K562 (cell line): ENCODE data around the gene BTNL8. TPM values are rescaled to one million over a fixed set of nuclear protein-coding genes. Genes with fewer than 3 reads are reported as not detected.

Source experiments
- ATAC-seq: fragments of 200-7000 bp; cut with Tn5 transposase; 3 replicates; pipeline ENCODE4 v1.9.1; 2020; ENCODE audit warnings: moderate library complexity
- BruUV-seq: library from RNA; stranded (reverse); fragments of 400-500 nt; replicated peaks from 2 replicates; lab custom pipeline; 2021; lab: Mats Ljungman, UMichigan
- CTCF ChIA-PET: fragments of 300-600 bp; formaldehyde crosslinking; extraction: SDS; loops from one replicate; lab custom pipeline; 2021; ENCODE audit warnings: low intra/inter-chr PET ratio; lab: Yijun Ruan, JAX
- POLR2A ChIA-PET: fragments of 300-600, 350-650 bp; sonication (Branson Sonifier 250); formaldehyde crosslinking; extraction: SDS; loops from one replicate; lab custom pipeline; 2021; ENCODE audit warnings: antibody characterized with exemption, inconsistent platforms; lab: Yijun Ruan, JAX
- DNase-seq, 4 experiments: peaks; one replicate each; pipeline versions ENCODE4 v3.0.0 to v3.0.0-alpha.2; 2011 to 2018; ENCODE audit warnings: low spot score in 3 of 4, mixed read lengths in 3 of 4; ENCODE audit errors: extremely low read depth in 1 of 4
- FAIRE-seq: peaks from 2 replicates; lab custom pipeline; 2011; peaks lifted over from hg19 to GRCh38; lab: Jason Lieb, UNC
- H2AFZ ChIP-seq: 2 replicates; pipeline ENCODE4 v1.6.0; 2011; ENCODE audit warnings: low read depth, low read length, control low read depth, inconsistent platforms
- H3K27ac ChIP-seq: fragments of 200-600 bp; 3 replicates; pipeline ENCODE4 v1.8.0; 2011; ENCODE audit warnings: low read depth, mild to moderate bottlenecking, control low read depth, inconsistent platforms, low read length, moderate library complexity, mixed read lengths; ENCODE audit errors: extremely low read depth
- H3K27me3 ChIP-seq, 2 experiments: fragments of 300-600 bp in 1 of 2; 2 replicates in 1 of 2; 3 replicates in 1 of 2; pipeline versions ENCODE4 v1.6.0 to v1.8.0; 2011; ENCODE audit warnings: inconsistent platforms in 2 of 2, low read length in 2 of 2, mild to moderate bottlenecking in 1 of 2, mixed read lengths in 1 of 2, moderate library complexity in 1 of 2; ENCODE audit not compliant: control insufficient read depth in 2 of 2, insufficient read depth in 2 of 2
- H3K36me3 ChIP-seq: fragments of 300-600 bp; 3 replicates; pipeline ENCODE4 v1.8.0; 2011; ENCODE audit warnings: mild to moderate bottlenecking, low read length, inconsistent platforms; ENCODE audit not compliant: control insufficient read depth, insufficient read depth
- H3K4me1 ChIP-seq, 2 experiments: fragments of 200-600 bp in 1 of 2; replicated peaks in 1 of 2; 2 replicates in 1 of 2; 3 replicates in 1 of 2; pipeline versions ENCODE4 v1.5.1 to v1.8.0; 2011; ENCODE audit warnings: inconsistent platforms in 2 of 2, low read length in 2 of 2, mild to moderate bottlenecking in 1 of 2, mixed read lengths in 1 of 2, moderate library complexity in 1 of 2; ENCODE audit not compliant: control insufficient read depth in 2 of 2, insufficient read depth in 2 of 2
- H3K4me2 ChIP-seq: 2 replicates; pipeline ENCODE4 v1.6.1; 2011; ENCODE audit warnings: low read length, control low read depth, inconsistent platforms, mixed read lengths; ENCODE audit not compliant: insufficient read depth
- H3K4me3 ChIP-seq: fragments of 200-600 bp; sonication (generic), shearing (Covaris generic); 2 replicates; pipeline ENCODE4 v1.5.1; 2016; ENCODE audit warnings: control low read depth, inconsistent platforms
- H3K79me2 ChIP-seq: fragments of 200-600 bp; 3 replicates; pipeline ENCODE4 v1.8.0; 2011; ENCODE audit warnings: low read length, inconsistent platforms; ENCODE audit not compliant: control insufficient read depth, insufficient read depth
- H3K9ac ChIP-seq, 2 experiments: 2 replicates each; pipeline versions ENCODE4 v1.6.0 to v1.6.1; 2011; ENCODE audit warnings: low read depth in 2 of 2, low read length in 2 of 2, control low read depth in 1 of 2, inconsistent platforms in 1 of 2, mild to moderate bottlenecking in 1 of 2, mixed read lengths in 1 of 2; ENCODE audit not compliant: insufficient read depth in 1 of 2
- H3K9me1 ChIP-seq: one replicate; pipeline ENCODE4 v1.6.0; 2011; ENCODE audit warnings: inconsistent platforms, mild to moderate bottlenecking, low read length, moderate library complexity; ENCODE audit not compliant: control insufficient read depth, insufficient read depth
- H3K9me3 ChIP-seq: replicated peaks from 2 replicates; pipeline ENCODE4 v1.5.1; 2011; ENCODE audit warnings: low read depth, low read length, inconsistent platforms; ENCODE audit not compliant: control insufficient read depth, insufficient read depth
- H4K20me1 ChIP-seq: replicated peaks from 2 replicates; pipeline ENCODE4 v1.6.1; 2011; ENCODE audit warnings: low read length, inconsistent platforms, mixed read lengths; ENCODE audit not compliant: control insufficient read depth, insufficient read depth
- HSF4 ChIP-seq: fragments of 250-450 bp; sonication (Bioruptor Pico); IDR thresholded peaks from 2 replicates; pipeline ENCODE4 v2.1.2; 2022; ENCODE audit warnings: mild to moderate bottlenecking, moderate library complexity, borderline replicate concordance
- PCBP2 ChIP-seq: fragments of 200-400 bp; formaldehyde crosslinking; IDR thresholded peaks from 2 replicates; pipeline ENCODE4 v1.6.1; 2018; ENCODE audit warnings: low read length, low read depth, mild to moderate bottlenecking, moderate library complexity; ENCODE audit not compliant: poor library complexity, severe bottlenecking
- SLC30A9 ChIP-seq: fragments of 250-450 bp; sonication (Bioruptor Pico); IDR thresholded peaks from 2 replicates; pipeline ENCODE4 v1.8.0; 2022; ENCODE audit warnings: mild to moderate bottlenecking, moderate library complexity
- TBL1XR1 ChIP-seq, 2 experiments: IDR thresholded peaks; 2 replicates each; pipeline ENCODE4 v1.6.1; 2012; ENCODE audit warnings: improper control_type of control experiment in 2 of 2, low read length in 2 of 2, mild to moderate bottlenecking in 1 of 2
- WGBS: fragments of 100-300 bp; shearing (Covaris generic); methylation state at CpG from one replicate; pipeline ENCODE4 v1.1.6; 2016; ENCODE audit warnings: low coverage, mixed read lengths; ENCODE audit not compliant: insufficient coverage; ENCODE audit errors: missing lambda C conversion rate; 5-methylcytosine and 5-hydroxymethylcytosine counted together
- in situ Hi-C: fragments of 300-500 bp; cut with MboI; formaldehyde crosslinking; loops from 4 replicates; pipeline ENCODE4 v1.15.0; 2018; ENCODE audit warnings: inconsistent platforms, mixed read lengths
- intact Hi-C: fragments of 100-400 bp; cut with micrococcal nuclease; formaldehyde crosslinking; loops from 2 replicates; pipeline ENCODE4 v1.14.2; 2022
- polyA plus RNA-seq, 8 experiments: library from polyadenylated mRNA; depleted of rRNA in 4 of 8; stranded (reverse) in 5 of 8; unstranded in 3 of 8; fragments of >200 nt; fragmentation: Nextera tagmentation in 2 of 8; fragmentation: Illumina TruSeq in 1 of 8; extraction: Ambion mirVana in 2 of 8; extraction: Trizol in 1 of 8; gene quantifications; 2 replicates each; pipeline versions ENCODE4 v1.2.1 to v1.2.3, GENCODE V29; 2011 to 2014; ENCODE audit warnings: inconsistent platforms in 1 of 8, missing spikeins in 1 of 8
- total RNA-seq, 7 experiments: library from RNA; depleted of rRNA in 6 of 7; stranded (reverse); fragments of >200 nt in 6 of 7; fragmentation: Illumina TruSeq in 2 of 7; extraction: Trizol in 2 of 7; gene quantifications; 2 replicates each; pipeline versions ENCODE4 v1.2.1 to v1.2.3, GENCODE V29; 2011 to 2021; ENCODE audit warnings: low replicate concordance in 1 of 7
- TF ChIP-seq, protein P1 (sequence below): fragments of 250-450 bp; sonication (Bioruptor Pico); IDR thresholded peaks from 2 replicates; pipeline ENCODE4 v1.5.0; 2020; ENCODE audit warnings: mild to moderate bottlenecking
- TF ChIP-seq, protein P2 (sequence below): fragments of 450-650 bp; IDR thresholded peaks from 2 replicates; pipeline ENCODE4 v1.6.1; 2017; ENCODE audit warnings: antibody characterized with exemption, mild to moderate bottlenecking

The BTNL8 gene
- total and polyA plus RNA-seq, 9 of the 15 experiments (the other 6 are each of a cell fraction or from before 2014, with no cell fraction given) = 0.04 to 0.18 (median 0.07) TPM; not detected in 6

DNA sequence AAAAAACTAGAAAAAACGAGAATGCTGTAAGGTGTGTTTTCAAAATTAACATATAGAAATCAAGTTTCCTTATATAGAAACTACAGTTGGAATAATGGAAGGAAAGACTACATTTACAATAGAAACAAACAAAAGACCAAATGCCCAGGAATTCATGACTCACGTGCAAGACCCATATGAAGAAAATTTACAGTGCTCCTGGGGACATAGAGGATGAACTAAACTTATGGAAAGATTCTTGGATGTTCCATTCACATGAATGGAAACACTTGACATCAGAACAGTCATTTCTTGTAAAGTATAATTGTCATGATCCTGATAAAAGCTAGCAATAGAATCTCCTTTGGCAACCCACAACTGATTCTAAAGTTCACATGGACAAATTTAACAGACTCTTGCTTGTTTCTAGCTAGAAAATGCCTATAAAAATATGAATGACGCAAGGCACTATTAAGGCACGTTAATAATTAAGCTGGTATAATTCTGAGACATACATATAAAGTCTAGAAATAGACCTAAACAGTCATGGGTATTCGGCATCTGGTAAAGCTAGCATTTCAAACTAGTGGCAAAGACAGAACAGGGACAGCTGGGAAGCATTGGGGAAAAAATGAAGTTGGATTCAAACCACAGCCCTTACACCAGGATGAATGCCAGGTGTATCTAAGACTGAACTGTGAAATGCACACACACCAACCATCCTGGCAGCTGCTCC is 32.8 kb upstream of the BTNL8 start (continued):
- TF ChIP-seq, protein P1, sequence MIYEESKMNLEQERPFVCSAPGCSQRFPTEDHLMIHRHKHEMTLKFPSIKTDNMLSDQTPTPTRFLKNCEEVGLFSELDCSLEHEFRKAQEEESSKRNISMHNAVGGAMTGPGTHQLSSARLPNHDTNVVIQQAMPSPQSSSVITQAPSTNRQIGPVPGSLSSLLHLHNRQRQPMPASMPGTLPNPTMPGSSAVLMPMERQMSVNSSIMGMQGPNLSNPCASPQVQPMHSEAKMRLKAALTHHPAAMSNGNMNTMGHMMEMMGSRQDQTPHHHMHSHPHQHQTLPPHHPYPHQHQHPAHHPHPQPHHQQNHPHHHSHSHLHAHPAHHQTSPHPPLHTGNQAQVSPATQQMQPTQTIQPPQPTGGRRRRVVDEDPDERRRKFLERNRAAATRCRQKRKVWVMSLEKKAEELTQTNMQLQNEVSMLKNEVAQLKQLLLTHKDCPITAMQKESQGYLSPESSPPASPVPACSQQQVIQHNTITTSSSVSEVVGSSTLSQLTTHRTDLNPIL (CRISPR knock-in tag) = no peak
- no peak for TF ChIP-seq TBL1XR1 (IDR thresholded peaks at IDR 0.05; ENCODE audit: low read length in 2 of 2)
- no peak for TF ChIP-seq SLC30A9
- TF ChIP-seq HSF4 (CRISPR knock-in tag) = no peak

GRCh38 chr5:180866985-180867384 is 32.0 kb upstream of the BTNL8 start:
- no peak overlapping the region; a peak in 1 of 4 replicates for H3K9ac ChIP-seq
- H3K27ac ChIP-seq = no peak overlapping the region
- in situ Hi-C loops (no loop called here), intact Hi-C loops (loop anchor here (5.0 to 10.0 kb wide), 4 partner anchors 160 to 240 kb away; no protein-coding TSS in a partner anchor)
- peak overlapping the region; percentile 87 for H2AFZ ChIP-seq
- H3K4me3 ChIP-seq = no peak overlapping the region
- peaks cover 4 to 14% of the 10 kb centered on the region in 2 experiments; a peak in 3 of 5 replicates for H3K4me1 ChIP-seq
- H3K27me3 ChIP-seq = no peaks in the 10 kb centered on the region
- 0 out of 3 replicates have a peak, but pooled peaks cover 3% of the 10 kb centered on the region for H3K79me2 ChIP-seq
- no peak for TF ChIP-seq PCBP2
- TF ChIP-seq, protein P2, sequence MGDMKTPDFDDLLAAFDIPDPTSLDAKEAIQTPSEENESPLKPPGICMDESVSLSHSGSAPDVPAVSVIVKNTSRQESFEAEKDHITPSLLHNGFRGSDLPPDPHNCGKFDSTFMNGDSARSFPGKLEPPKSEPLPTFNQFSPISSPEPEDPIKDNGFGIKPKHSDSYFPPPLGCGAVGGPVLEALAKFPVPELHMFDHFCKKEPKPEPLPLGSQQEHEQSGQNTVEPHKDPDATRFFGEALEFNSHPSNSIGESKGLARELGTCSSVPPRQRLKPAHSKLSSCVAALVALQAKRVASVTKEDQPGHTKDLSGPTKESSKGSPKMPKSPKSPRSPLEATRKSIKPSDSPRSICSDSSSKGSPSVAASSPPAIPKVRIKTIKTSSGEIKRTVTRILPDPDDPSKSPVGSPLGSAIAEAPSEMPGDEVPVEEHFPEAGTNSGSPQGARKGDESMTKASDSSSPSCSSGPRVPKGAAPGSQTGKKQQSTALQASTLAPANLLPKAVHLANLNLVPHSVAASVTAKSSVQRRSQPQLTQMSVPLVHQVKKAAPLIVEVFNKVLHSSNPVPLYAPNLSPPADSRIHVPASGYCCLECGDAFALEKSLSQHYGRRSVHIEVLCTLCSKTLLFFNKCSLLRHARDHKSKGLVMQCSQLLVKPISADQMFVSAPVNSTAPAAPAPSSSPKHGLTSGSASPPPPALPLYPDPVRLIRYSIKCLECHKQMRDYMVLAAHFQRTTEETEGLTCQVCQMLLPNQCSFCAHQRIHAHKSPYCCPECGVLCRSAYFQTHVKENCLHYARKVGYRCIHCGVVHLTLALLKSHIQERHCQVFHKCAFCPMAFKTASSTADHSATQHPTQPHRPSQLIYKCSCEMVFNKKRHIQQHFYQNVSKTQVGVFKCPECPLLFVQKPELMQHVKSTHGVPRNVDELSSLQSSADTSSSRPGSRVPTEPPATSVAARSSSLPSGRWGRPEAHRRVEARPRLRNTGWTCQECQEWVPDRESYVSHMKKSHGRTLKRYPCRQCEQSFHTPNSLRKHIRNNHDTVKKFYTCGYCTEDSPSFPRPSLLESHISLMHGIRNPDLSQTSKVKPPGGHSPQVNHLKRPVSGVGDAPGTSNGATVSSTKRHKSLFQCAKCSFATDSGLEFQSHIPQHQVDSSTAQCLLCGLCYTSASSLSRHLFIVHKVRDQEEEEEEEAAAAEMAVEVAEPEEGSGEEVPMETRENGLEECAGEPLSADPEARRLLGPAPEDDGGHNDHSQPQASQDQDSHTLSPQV = 0 out of 2 replicates have a peak, but pooled peaks have one; percentile 10
- FAIRE-seq (no peak), ATAC-seq (no peak), DNase-seq (no peak)
- ChIA-PET CTCF (interaction anchor here (0.6 kb wide), 1 partner anchor 395 kb away, joined by 3 read pairs; no protein-coding TSS in a partner anchor), POLR2A (interaction anchor here (0.6 to 0.7 kb wide), 2 partner anchors 88 to 188 kb away, joined by 3 read pairs; no protein-coding TSS in a partner anchor)
- no peaks in the 10 kb centered on the region for H3K9me3 ChIP-seq
- H4K20me1 ChIP-seq = no peaks in the 10 kb centered on the region
- BruUV-seq = no TSS peak
- H3K4me2 ChIP-seq = peak overlapping the region; percentile 54
- WGBS = 54% methylated on average over 10 of the region's 10 CpGs
- no peaks in the 10 kb centered on the region for H3K9me1 ChIP-seq
- no peaks in the 10 kb centered on the region for H3K36me3 ChIP-seq
